Activated CD4-positive, alpha-beta T cell treated with anti-CD3 and anti-CD28 coated beads, Interleukin-2, Interleukin-4, amounts not matched to agents 100 ng/mL and 50 ng/mL, durations not matched to agents 16 hours and 8 hours (primary cell): Measurements from ENCODE around the gene LARP1.

Experiments used
- DNase-seq: peaks from one replicate; pipeline ENCODE4 v3.0.0-alpha.2; 2020; ENCODE audit warnings: low spot score

The LARP1 gene

DNA sequence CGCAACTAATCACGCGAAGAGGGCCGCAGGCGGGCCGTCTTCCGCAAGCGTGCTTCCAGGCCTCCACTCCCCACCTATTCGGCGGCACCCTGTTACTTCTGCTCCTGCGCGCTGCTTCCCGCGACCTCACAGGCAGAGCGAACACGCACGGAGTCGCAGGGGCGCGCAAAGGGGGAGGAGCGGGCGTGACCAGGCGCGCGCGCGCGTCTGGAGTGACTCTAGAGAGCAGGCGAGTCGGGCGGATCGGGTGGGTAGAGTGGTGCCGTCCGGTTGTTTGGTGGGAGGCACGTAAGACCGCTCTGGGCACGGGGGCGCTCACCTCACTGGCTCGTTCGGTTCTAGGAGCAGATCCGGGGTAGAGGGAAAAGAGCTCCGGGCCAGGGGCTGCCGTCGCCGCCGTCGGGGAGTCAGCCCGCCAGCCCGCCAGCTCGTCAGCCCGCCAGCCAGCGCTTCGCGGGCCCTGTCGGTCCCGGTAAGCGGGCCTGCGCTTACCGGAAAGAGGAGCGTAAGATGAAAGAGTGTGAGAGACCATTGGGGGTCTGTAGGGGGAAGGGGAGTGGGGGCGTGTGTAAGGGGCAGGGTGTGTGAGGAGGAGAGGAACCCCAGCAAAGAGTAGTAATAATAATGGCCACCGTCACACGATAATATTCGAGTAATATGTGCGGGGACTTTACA is 103.3 kb downstream of the LARP1 start, which contains the start of gene CNOT8:
Gene CNOT8 (plus strand): TSS at position 331 of the 675 bp plus-strand sequence. CDS start 4,652 bp downstream, outside the sequence.
- DNase-seq, result peak; percentile 97

DNA sequence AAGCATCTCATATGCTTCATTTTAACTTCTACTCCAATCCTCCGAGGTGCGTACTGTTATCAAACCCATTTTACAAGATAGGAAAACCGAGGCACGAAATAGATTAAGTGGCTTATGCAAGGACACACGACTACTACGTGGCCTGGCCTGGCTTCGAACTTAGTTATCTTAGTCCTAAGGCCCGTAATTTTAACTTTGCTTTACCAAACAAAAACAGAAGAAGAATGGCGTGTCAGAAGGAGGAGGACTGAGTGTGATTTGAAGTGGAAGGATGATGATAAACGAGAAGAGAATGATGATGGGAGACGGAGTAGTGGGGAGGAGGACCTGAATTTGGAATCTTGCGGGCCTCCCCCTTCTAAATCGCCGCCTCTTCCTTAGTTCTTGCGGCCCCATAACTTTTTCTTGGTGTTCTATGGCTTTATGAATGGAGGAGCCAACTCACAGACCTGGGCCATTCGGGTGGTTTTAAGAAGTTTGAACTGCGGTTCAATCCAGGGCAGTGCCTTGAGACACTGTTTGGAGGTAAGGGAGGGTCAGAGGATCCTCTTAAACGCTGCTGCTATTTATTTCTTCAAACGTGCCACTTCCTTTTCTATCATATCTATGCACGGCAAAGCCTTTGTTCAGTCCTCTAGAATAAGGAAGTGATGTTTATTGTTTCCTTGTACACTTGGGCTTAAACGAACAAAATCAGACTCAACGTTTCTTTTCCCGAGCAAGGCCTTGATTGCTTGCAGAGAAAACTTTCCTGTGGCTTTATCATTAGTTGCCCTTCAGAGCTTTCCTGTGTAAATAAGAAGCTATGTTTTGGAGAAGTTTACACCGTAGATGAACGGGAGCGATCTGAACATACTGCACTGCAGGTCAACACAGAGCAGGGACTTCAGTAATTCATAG is 104.0 kb downstream of the LARP1 start:
- no peak for DNase-seq

DNA sequence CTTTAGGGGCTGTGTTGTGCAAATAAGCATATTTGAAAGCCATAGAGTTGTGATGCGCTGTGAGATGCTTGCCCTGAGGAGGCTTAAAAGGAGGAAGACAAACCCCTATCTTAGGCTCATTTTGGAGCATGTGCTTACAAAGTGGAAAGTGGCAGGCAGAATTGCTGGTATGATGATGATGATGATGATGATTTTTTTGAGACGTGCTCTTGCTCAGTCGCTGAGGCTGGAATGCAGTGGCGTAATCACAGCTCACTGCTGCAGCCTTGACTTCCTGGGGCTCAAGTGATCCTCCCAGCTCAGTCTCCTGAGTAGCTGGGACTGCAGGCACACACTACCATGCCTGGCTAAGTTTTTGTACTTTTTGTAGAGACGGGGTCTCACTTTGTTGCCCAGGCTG is 104.9 kb downstream of the LARP1 start:
- peak; percentile 32 for DNase-seq

DNA sequence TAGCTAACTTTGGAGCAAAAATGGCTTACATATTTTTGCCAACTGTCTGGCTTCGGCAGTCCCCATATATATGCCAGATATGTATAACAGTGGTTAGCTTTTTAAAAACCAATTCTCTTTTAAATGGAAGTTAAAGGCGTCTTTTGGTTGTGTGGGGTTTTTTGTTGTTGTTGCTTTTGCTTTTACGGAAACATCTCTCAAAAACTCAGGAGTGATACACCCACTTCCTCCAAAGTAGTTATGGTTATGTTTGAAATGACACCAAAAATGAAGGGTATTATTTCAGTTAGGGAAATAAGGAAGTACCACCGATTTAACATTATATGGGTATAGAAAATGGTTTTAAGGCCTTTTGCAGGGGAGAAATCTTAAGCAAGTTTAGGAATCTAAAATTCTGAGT is 105.6 kb downstream of the LARP1 start:
- DNase-seq, result no peak

DNA sequence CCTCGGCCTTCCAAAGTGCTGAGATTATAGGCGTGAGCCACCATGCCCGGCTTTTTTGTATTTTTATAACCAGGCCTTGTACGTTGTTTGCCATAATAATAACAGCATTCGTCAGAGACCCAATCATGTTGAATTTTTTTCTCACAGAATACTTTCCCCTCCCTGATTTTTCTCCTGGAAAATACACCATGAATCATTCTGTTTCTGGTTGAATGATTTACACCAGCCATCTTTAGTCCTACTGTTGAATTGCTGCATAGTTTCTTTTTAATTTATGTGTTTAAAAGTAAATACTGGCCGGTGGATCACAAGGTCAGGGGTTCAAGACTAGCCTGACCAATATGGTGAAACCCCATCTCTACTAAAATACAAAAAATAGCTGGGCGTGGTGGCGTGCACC is 106.8 kb downstream of the LARP1 start:
- DNase-seq, result no peak

DNA sequence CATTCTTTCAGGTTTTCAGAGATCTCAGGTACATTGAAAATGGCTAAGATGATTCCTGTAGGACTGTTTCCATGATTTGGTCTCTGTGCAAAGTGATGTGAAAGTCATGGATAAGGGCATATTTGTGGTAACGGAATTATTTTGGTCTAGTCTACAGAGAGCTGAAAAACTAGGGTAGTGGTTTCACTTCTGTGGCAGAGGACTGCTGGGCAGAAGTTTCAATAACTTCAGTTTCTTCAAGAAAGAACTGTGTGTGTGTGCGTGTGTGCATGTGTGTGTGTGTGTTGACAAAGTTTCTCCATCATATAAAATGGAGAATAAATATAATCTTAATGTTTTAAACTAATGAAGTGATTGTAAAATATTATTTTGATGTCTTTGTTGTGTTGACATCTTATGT is 107.6 kb downstream of the LARP1 start:
- DNase-seq, result no peak

DNA sequence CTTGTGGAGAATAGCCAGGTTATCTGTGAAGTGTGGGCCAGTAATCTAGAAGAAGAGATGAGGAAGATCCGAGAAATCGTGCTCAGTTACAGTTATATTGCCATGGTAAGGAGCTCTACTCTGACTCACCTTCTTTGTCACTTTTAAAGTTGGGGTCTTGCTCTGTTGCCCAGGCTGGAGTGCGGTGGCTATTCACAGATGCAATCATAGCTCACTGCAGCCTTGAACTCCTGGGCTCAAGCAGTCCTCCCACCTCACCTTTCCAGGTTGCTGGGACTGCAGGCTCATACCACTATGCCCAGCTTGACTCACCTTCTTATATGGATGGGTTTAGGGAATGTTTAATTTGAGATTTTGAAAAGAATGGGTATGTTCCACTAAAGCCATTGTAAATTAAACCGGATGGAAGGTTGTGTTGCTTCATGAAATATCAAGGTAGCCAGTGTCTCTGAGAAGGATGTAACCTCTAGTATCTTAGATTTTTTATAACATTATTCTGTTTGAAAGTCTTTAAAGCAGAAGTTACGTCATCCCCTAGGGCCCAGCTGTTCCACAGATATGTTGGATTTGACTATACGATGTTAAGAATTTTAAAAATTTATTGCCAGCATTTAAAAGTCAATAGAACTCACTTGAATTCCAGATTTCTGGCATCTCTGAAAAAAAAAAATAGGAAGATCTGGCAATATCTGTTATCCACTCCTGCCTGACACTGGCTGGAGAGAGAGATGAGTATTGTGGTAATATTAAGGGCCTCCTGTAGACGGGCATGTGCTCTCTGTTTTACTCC is 108.3 kb downstream of the LARP1 start:
- DNase-seq, result no peak

DNA sequence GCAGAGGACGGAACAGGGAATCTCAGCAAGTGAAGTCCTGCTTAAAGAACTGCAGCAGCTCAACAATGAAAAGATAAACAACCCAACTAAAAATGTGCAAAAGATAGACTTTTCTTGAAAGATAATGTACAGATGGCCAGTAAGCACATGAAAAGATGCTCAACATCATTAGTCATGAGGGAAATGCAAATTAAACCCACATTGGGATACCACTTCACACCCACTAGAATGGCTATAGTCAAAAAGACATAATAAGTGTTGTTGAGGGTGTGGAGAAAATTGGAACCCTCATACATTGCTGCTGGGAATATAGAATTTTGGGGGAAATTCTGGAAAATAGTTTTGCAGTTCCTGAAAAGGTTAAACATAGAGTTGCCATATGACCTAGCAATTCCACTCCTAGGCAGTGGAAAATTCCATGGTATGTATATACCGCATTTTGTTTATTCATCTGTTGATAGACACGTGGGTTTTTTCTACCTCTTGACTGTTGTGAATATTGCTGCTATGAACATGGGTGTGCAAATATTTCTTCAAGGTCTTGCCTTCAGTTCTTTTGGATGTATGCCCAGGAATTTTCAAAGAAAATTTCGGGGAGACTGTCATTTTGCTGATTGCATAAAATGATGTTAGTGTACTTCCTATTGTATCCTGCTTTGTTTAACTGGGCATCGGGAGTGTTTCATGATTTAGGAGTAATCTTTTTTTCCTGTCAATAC is 110.4 kb downstream of the LARP1 start:
- DNase-seq, result no peak

DNA sequence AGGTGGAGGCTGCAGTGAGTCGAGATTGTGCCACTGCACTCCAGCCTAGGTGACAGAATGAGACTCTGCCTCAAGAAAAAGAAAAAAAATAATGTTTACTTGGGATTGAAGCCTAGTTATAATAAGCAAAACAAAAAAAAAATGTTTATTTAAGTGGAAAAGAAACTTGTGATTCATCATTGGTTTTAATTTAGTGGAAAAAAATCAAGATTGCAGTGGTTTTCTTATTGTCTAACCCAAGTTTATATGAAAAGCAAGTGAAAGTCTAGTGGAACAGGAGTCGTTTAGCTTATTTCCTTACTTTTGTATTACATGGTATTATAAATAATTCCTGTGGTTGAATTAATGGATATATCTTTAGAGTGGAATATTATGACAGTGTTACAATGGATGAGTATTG is 111.7 kb downstream of the LARP1 start:
- DNase-seq, result no peak
